Spleen (tissue), 11 donors: ENCODE results near the gene MOSPD3. TPM values are rescaled to one million over a fixed set of nuclear protein-coding genes. Genes with fewer than 3 reads are reported as not detected.

Experiments used
- DNase-seq: peaks from one replicate; pipeline ENCODE4 v3.0.0-alpha.2; 2020
- H3K27ac ChIP-seq, 8 donors: fragments of 200-600 bp; sonication (generic) in 7 of 8; 1 replicate in 4 of 8; 2 replicates in 4 of 8; pipeline versions ENCODE4 v1.5.0 to v1.8.0; 2016 to 2021; ENCODE audit warnings: inconsistent platforms in 4 of 8, mild to moderate bottlenecking in 4 of 8, moderate library complexity in 1 of 8
- H3K27me3 ChIP-seq, 7 donors: fragments of 200-600 bp; sonication (generic) in 6 of 7; replicated peaks in 1 of 7; 1 replicate in 4 of 7; 2 replicates in 3 of 7; pipeline versions ENCODE4 v1.5.0 to v1.8.0; 2016 to 2021; ENCODE audit warnings: inconsistent platforms in 3 of 7, mild to moderate bottlenecking in 1 of 7
- H3K36me3 ChIP-seq, 6 donors: fragments of 200-600 bp; sonication (generic) in 5 of 6; 1 replicate in 4 of 6; 2 replicates in 2 of 6; pipeline versions ENCODE4 v1.5.0 to v1.8.0; 2016 to 2021; ENCODE audit warnings: inconsistent platforms in 2 of 6
- H3K4me1 ChIP-seq, 6 donors: fragments of 200-600 bp; sonication (generic) in 5 of 6; 1 replicate in 3 of 6; 2 replicates in 3 of 6; pipeline versions ENCODE4 v1.5.0 to v1.8.0; 2016 to 2021; ENCODE audit warnings: inconsistent platforms in 3 of 6
- H3K4me3 ChIP-seq, 8 donors: fragments of 200-600 bp; sonication (generic) in 7 of 8; 1 replicate in 4 of 8; 2 replicates in 4 of 8; pipeline versions ENCODE4 v1.5.0 to v1.8.0; 2016 to 2021; ENCODE audit warnings: inconsistent platforms in 4 of 8, mild to moderate bottlenecking in 4 of 8, moderate library complexity in 2 of 8
- H3K9me3 ChIP-seq, 8 donors: fragments of 200-600 bp; sonication (generic) in 7 of 8; 1 replicate in 4 of 8; 2 replicates in 4 of 8; pipeline versions ENCODE4 v1.5.0 to v1.8.0; 2016 to 2021; ENCODE audit warnings: inconsistent platforms in 4 of 8
- CTCF ChIP-seq, 11 experiments: fragments of 200-600 bp in 7 of 11; fragments of 450-650 bp in 4 of 11; sonication (generic) in 4 of 11; IDR thresholded peaks in 8 of 11; conservative IDR thresholded peaks in 3 of 11; 1 replicate in 7 of 11; 2 replicates in 4 of 11; pipeline versions ENCODE4 v1.4.0 to v1.8.0; 2016 to 2021; ENCODE audit warnings: antibody characterized with exemption in 11 of 11, inconsistent platforms in 4 of 11, mild to moderate bottlenecking in 1 of 11
- POLR2A ChIP-seq, 3 donors: fragments of 450-650 bp; IDR thresholded peaks; one replicate each; pipeline ENCODE4 v1.5.1; 2017; ENCODE audit warnings: antibody characterized with exemption in 3 of 3, mild to moderate bottlenecking in 1 of 3
- POLR2AphosphoS5 ChIP-seq, 3 donors: sonication (generic); formaldehyde crosslinking; IDR thresholded peaks; one replicate each; pipeline ENCODE4 v1.5.1; 2017; ENCODE audit warnings: antibody characterized with exemption in 3 of 3
- WGBS, 5 donors: extraction: QIAGEN DNeasy Blood & Tissue Kit in 3 of 5; methylation state at CpG; one replicate each; pipeline versions ENCODE4 v1.1.5 to v1.1.7; 2013 to 2018; 5-methylcytosine and 5-hydroxymethylcytosine counted together
- intact Hi-C: fragments of 100-400 bp; cut with DNase I; formaldehyde crosslinking; loops from one replicate; pipeline ENCODE4 v1.15.0; 2023; ENCODE audit warnings: low total_unique reads
- polyA plus RNA-seq, 3 donors: library from polyadenylated mRNA; stranded (reverse); fragments of 200-250 nt; gene quantifications; one replicate each; pipeline ENCODE4 v1.2.1, GENCODE V29; 2013
- total RNA-seq, 7 donors: library from RNA; depleted of rRNA in 3 of 7; stranded (reverse); fragments of >200 nt in 3 of 7; fragmentation: NEBNext Ultra II Directional in 4 of 7; extraction: Animal tissue kit (Norgen Biotek cat#: 25700) in 4 of 7; gene quantifications; one replicate each; pipeline versions ENCODE4 v1.1.0 to v1.2.1, GENCODE V29; 2016 to 2021
- donor health status: healthy with polysubstance abuse.
- donor health status: DM: no; HTN: no; CAD: no; lungs with moderate emphysema.
- donor health status: DM: no; HTN: no; CAD: no.
- donor health status: Bipolar disorder and iron deficiency.
- donor health status: healthy.
- donor health status: DM: no; HTN: no; CAD: no.
- donor health status: DM: yes; HTN: yes; CAD: no.

MOSPD3 gene
- total and polyA plus RNA-seq, 10 donors, result 11.2 to 20.4 (median 15.1) TPM

- 57 to 68% (median 61%) methylated on average over 20 to 24 of the region's 24 CpGs for WGBS, 5 donors
- peaks cover 0 to 30% (median 11%) of the 10 kb centered on the region in 7 donors for H3K27me3 ChIP-seq
- H3K9me3 ChIP-seq, result no peaks in the 10 kb centered on the region
- no peak overlapping the region for H3K27ac ChIP-seq
- H3K4me3 ChIP-seq, result no peak overlapping the region
- DNase-seq, result no peak
- TF ChIP-seq CTCF (IDR thresholded peaks at IDR 0.05 in 8 of 11, conservative IDR thresholded peaks at IDR 0.05 in 3 of 11), result no peak
- no peak for TF ChIP-seq POLR2A (IDR thresholded peaks at IDR 0.05)
- TF ChIP-seq POLR2AphosphoS5 (IDR thresholded peaks at IDR 0.05), result no peak
- H3K36me3 ChIP-seq, result no peaks in the 10 kb centered on the region
- intact Hi-C loops, result no loop called here
- peaks cover 0 to 4% (median 0%) of the 10 kb centered on the region in 6 donors for H3K4me1 ChIP-seq
Observed at GRCh38 chr7:100640517-100641440, 28.4 kb downstream of the MOSPD3 start.

GRCh38 chr7:100641463-100641859, 29.1 kb downstream of the MOSPD3 start, which contains the start of gene TFR2:
Gene TFR2, minus strand, starts transcription at chr7:100641552. Its CDS starts 43 bp downstream, at chr7:100641509.
- no peaks in the 10 kb centered on the region for H3K36me3 ChIP-seq
- intact Hi-C loops, result no loop called here
- H3K4me1 ChIP-seq, result peaks cover 0 to 4% (median 0%) of the 10 kb centered on the region in 6 donors
- WGBS, 5 donors, result 39 to 51% (median 48%) methylated on average over 9 to 10 of the region's 10 CpGs
- peak within 1 kb of the TSS in 1 of 8 donors; percentile 6 for H3K4me3 ChIP-seq
- H3K27me3 ChIP-seq, result peaks cover 0 to 33% (median 11%) of the 10 kb centered on the region in 7 donors
- no peak for TF ChIP-seq POLR2A (IDR thresholded peaks at IDR 0.05)
- no peaks in the 10 kb centered on the region for H3K9me3 ChIP-seq
- DNase-seq, result no peak
- no peak within 1 kb of the TSS for H3K27ac ChIP-seq

GRCh38 chr7:100641860-100642533, 29.7 kb downstream of the MOSPD3 start:
- no peaks in the 10 kb centered on the region for H3K9me3 ChIP-seq
- intact Hi-C loops, result no loop called here
- no peaks in the 10 kb centered on the region for H3K36me3 ChIP-seq
- DNase-seq, result no peak
- peaks cover 0 to 39% (median 14%) of the 10 kb centered on the region in 7 donors for H3K27me3 ChIP-seq
- H3K4me3 ChIP-seq, result peak overlapping the region in 1 of 8 donors; percentile 6
- WGBS, 5 donors, result 79 to 86% (median 81%) methylated on average over 8 to 10 of the region's 10 CpGs
- no peak overlapping the region for H3K27ac ChIP-seq
- no peak for TF ChIP-seq POLR2AphosphoS5 (IDR thresholded peaks at IDR 0.05)
- TF ChIP-seq CTCF (IDR thresholded peaks at IDR 0.05 in 8 of 11, conservative IDR thresholded peaks at IDR 0.05 in 3 of 11), result no peak
- no peak for TF ChIP-seq POLR2A (IDR thresholded peaks at IDR 0.05)
- H3K4me1 ChIP-seq, result peaks cover 0 to 4% (median 0%) of the 10 kb centered on the region in 6 donors

- Histone ChIP-seq H3K4me1 (peaks cover 0 to 4% (median 0%) of the 10 kb centered on the region in 6 donors), H3K27ac (no peak overlapping the region), H3K27me3 (peaks cover 0 to 44% (median 19%) of the 10 kb centered on the region in 7 donors), H3K9me3 (no peaks in the 10 kb centered on the region), H3K4me3 (peak overlapping the region in 1 of 8 donors; percentile 6), H3K36me3 (no peaks in the 10 kb centered on the region)
- TF ChIP-seq POLR2A (IDR thresholded peaks at IDR 0.05) (no peak), POLR2AphosphoS5 (IDR thresholded peaks at IDR 0.05) (no peak), CTCF (IDR thresholded peaks at IDR 0.05 in 8 of 11, conservative IDR thresholded peaks at IDR 0.05 in 3 of 11) (no peak)
- WGBS, 5 donors, result 40 to 68% (median 50%) methylated on average over 6 to 11 of the region's 11 CpGs
- peak; percentile 85 for DNase-seq
- intact Hi-C loops, result no loop called here
Observed at GRCh38 chr7:100642534-100642907, 30.2 kb downstream of the MOSPD3 start.
